Measurements from ENCODE around the gene C20orf96. TPM values are rescaled to one million over a fixed set of nuclear protein-coding genes. Genes with fewer than 3 reads are reported as not detected.

C20orf96 gene
- total RNA-seq, 2 experiments from 2014 or later: 5.9 to 6.0 TPM

DNA sequence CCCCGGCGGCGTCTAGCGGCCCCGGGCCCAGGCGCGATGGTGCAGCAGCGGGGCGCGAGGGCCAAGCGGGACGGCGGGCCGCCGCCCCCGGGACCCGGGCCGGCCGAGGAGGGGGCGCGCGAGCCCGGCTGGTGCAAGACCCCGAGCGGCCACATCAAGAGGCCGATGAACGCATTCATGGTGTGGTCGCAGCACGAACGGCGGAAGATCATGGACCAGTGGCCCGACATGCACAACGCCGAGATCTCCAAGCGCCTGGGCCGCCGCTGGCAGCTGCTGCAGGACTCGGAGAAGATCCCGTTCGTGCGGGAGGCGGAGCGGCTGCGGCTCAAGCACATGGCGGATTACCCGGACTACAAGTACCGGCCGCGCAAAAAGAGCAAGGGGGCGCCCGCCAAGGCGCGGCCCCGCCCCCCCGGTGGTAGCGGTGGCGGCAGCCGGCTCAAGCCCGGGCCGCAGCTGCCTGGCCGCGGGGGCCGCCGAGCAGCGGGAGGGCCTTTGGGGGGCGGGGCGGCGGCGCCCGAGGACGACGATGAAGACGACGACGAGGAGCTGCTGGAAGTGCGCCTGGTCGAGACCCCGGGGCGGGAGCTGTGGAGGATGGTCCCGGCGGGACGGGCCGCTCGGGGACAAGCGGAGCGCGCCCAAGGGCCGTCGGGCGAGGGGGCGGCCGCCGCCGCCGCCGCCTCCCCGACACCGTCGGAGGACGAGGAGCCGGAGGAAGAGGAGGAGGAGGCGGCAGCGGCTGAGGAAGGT lies 35.5 kb upstream of the C20orf96 start:
- no peaks in the 10 kb centered on the region for H3K9me3 Mint-ChIP-seq
- no peak overlapping the region for H3K27ac Mint-ChIP-seq
- peak overlapping the region; percentile 64 for H3K4me3 Mint-ChIP-seq
- DNase-seq: peak; percentile 47
- ChIA-PET POLR2A (interaction anchor here (0.9 to 7.2 kb wide), 5 partner anchors 19 to 136 kb away, joined by 3 to 95 read pairs (median 4); partner anchors contain the start of genes NRSN2, TBC1D20 and ZCCHC3), CTCF (interaction anchor here (1.0 kb wide), 1 partner anchor 107 kb away, joined by 3 read pairs; no protein-coding TSS in a partner anchor)
- H3K27me3 Mint-ChIP-seq: peaks cover 2% of the 10 kb centered on the region
- H3K36me3 Mint-ChIP-seq (ENCODE audit: low read depth): no peaks in the 10 kb centered on the region
- H3K4me1 Mint-ChIP-seq: peaks cover 34% of the 10 kb centered on the region

DNA sequence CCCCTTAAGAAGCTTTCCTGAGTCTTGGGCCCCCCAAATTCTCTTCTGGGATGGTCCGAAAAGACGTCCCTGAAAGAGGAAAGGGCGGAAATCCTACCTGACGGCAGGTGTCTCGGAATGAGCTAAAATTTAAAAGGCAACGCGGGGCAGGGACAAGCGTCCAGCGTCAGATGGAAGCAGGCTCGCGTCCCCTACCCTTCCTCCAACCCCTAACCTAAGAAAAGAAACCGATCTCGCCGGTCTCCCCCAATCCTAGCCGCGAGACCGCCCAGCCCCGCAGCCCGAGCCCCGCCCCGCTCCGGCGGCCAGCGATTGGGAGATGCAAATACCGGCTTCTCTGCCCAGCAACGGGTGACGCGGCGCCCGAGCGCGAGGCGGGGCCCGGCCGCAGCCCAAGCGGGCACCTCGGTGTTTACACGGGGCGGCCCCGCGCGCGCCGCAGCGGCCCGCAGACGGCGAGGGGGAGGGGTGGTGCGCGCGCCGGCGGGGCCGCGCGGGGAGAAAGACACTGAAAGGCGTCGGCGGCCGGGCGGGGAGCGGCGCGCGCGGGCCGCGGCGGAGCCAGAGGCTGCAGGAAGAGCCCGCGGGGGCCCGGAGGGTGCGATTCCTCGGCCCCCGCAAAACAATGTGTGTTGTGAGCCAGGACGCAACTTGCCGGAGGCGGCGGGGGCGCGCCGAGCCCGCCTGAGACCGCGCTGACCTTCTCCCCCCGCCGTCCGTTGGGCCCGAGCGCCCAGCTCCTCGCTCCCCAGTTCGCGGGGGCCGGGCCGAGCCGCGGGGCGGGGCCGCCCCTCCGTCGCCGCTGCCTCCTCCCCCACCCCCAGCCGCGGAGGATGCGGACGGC lies 34.7 kb upstream of the C20orf96 start, which contains the start of gene SOX12:
Gene SOX12 (plus strand): TSS at position 508 of the 844 bp plus-strand sequence. CDS start 373 bp downstream, outside the sequence.
- ChIA-PET CTCF (interaction anchor here (1.4 to 2.3 kb wide), 4 partner anchors 27 to 320 kb away, joined by 3 to 14 read pairs (median 4); no protein-coding TSS in a partner anchor), POLR2A (interaction anchor here (0.5 to 7.2 kb wide), 6 partner anchors 13 to 218 kb away, joined by 3 to 95 read pairs (median 4); partner anchors contain the start of genes CSNK2A1, NRSN2 and ZCCHC3)
- Mint-ChIP-seq H3K27me3 (peaks cover 2% of the 10 kb centered on the region), H3K4me1 (peaks cover 32% of the 10 kb centered on the region), H3K27ac (peak within 1 kb of the TSS; percentile 81), H3K36me3 (ENCODE audit: low read depth) (no peaks in the 10 kb centered on the region), H3K4me3 (peak within 1 kb of the TSS; percentile 87), H3K9me3 (no peaks in the 10 kb centered on the region)
- DNase-seq: peak; percentile 96

DNA sequence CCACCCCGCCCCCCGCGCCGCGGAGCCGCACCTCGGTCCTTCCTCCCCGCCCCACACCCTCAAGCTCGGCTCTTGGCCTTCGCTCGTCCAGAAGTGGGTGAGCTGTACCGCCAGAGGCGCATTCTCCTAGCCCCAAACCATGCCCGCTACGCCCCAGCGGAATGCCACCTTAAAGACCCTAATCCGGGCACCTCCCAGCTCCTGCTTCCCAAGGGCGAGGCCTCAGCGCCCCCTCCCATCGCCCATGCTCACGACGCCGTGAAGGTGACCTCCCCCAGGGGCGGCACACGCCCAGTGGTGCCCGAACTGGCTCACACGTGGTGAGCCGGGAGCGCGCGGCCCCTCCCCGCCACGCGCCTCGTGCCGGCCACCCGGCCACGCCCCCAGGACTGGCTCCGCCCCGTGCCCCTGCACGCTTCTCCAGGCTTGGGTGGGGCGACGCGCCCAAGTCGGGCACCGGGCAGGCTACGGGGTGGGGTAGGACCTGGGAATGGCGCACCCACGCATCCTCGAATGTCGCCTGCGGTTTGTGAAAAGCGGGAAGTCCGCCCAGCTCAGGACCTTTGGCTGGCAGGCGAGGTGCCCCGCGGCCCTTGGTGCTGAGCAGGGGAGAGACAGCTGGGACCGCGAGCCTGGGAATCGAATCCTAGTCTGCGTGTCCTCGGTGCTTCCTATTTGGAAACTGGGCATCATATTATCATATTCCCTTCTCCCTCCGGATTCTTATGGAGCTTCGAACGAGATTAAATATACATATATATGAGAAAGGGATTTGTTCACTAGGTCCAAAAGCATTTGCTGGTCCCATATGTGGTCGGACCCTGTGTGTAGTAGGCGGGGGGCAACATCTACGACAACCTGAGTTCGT lies 33.9 kb upstream of the C20orf96 start:
- H3K27me3 Mint-ChIP-seq: peaks cover 2% of the 10 kb centered on the region
- peak overlapping the region; percentile 87 for H3K4me3 Mint-ChIP-seq
- no peaks in the 10 kb centered on the region for H3K9me3 Mint-ChIP-seq
- no peaks in the 10 kb centered on the region for H3K36me3 Mint-ChIP-seq (ENCODE audit: low read depth)
- peak; percentile 88 for DNase-seq
- H3K4me1 Mint-ChIP-seq: peaks cover 27% of the 10 kb centered on the region
- peak overlapping the region; percentile 81 for H3K27ac Mint-ChIP-seq
- ChIA-PET CTCF (interaction anchor here (0.6 to 2.3 kb wide), 7 partner anchors 12 to 321 kb away, joined by 3 to 14 read pairs (median 4); partner anchors contain the start of gene TBC1D20), POLR2A (interaction anchor here (0.5 to 7.2 kb wide), 6 partner anchors 14 to 219 kb away, joined by 3 to 95 read pairs (median 4); partner anchors contain the start of genes CSNK2A1, NRSN2 and ZCCHC3)

DNA sequence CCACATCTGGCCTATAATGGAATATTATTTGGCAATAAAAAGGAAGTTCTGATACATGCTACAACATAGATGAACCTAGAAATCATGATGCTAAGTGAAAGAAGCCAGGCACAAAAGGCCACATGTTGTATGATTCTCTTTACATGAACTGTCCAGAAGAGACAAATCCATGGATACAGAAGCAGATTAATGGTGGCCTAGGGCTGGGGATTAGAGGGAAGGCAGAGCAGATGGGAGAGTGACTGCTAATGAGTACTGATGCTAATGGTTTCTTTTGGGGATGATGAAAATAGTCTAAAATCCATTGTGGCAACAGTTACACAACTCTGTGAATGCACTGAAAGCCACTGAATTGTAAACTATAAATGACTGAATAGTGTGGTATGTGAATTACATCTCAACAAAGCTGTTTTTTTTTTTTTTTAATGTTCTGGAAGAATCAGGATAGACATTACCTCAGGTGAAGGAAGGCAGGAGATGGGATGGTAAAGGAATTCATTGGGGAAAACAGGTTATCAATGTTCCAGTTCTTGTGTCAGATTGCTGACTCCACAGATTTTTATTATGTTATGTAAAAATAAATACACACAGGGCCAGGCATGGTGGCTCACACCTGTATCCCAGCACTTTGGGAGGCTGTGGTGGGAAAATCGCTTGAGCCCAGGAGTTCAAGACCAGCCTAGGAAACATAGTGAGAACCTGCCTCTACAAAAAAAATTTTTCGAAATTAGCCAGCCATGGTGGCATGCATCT lies 25.9 kb upstream of the C20orf96 start:
- POLR2A ChIA-PET: no interaction called here
- Mint-ChIP-seq H3K27ac (no peak overlapping the region), H3K9me3 (no peaks in the 10 kb centered on the region), H3K36me3 (ENCODE audit: low read depth) (no peaks in the 10 kb centered on the region), H3K27me3 (peaks cover 2% of the 10 kb centered on the region), H3K4me1 (peaks cover 2% of the 10 kb centered on the region), H3K4me3 (no peak overlapping the region)
- CTCF ChIA-PET: no interaction called here
- no peak for DNase-seq

DNA sequence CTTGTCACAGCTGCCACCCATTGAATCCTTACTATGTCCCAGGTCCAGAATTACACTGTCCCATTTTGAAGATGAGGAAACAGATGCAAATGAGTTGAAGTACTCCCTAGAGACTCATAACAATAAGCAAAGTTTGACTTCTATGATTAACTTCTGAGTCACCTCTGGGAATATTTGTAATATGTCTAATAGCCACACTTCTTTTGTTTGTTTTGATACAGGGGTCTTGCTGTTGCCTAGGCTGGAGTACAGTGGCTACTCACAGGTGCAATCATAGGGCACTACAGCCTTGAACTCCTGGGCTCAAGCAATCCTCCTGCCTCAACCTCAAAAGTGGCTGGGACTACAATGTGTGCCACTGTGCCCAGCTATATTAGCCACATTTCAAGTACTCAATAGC lies 23.4 kb upstream of the C20orf96 start:
- Mint-ChIP-seq H3K27ac (no peak overlapping the region), H3K4me3 (no peak overlapping the region), H3K9me3 (no peaks in the 10 kb centered on the region), H3K27me3 (peaks cover 2% of the 10 kb centered on the region), H3K4me1 (peaks cover 13% of the 10 kb centered on the region), H3K36me3 (ENCODE audit: low read depth) (no peaks in the 10 kb centered on the region)
- ChIA-PET CTCF (no interaction called here), POLR2A (no interaction called here)
- no peak for DNase-seq

DNA sequence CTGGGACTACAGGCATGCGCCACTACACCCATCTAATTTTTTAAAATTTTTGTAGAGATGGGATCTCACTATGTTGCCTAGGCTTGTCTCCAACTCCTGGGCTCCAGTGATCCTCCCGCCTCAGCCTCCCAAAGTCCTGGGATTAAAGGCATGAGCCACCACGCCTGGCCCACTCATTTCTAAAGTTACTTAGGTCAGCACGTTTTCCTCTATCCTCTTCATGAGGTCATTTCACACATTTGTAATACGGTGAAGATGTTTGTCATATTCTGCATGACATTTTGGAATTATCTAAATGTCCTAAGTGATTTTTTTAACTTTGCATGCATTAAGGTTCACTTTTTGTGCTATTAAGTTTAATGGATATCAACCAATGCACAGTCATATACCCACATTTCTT lies 22.9 kb upstream of the C20orf96 start:
- DNase-seq: no peak
- no peaks in the 10 kb centered on the region for H3K36me3 Mint-ChIP-seq (ENCODE audit: low read depth)
- ChIA-PET POLR2A (interaction anchor here (1.7 to 1.8 kb wide), 2 partner anchors 13 to 15 kb away, joined by 5 to 7 read pairs; no protein-coding TSS in a partner anchor), CTCF (no interaction called here)
- no peak overlapping the region for H3K4me3 Mint-ChIP-seq
- no peaks in the 10 kb centered on the region for H3K9me3 Mint-ChIP-seq
- peaks cover 13% of the 10 kb centered on the region for H3K4me1 Mint-ChIP-seq
- H3K27me3 Mint-ChIP-seq: peaks cover 2% of the 10 kb centered on the region
- no peak overlapping the region for H3K27ac Mint-ChIP-seq

DNA sequence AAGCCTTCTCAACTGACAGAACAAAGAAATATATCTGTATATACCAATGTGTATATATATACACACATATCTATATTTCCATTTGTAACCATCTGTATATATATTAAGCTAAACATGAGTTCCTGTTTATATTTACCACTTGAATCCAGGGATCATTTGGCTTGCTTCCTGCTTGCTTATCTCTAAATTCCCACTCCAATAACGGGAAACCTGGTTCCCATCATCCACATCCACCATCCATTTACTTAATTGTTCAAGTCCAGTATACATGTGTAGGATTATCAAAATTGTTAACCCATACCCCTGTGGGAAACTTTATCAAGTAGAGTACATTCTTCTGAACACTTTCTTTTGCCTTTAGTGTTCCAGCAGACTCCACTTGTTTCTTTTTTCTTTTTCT lies 22.3 kb upstream of the C20orf96 start:
- ChIA-PET POLR2A (interaction anchor here (1.4 to 1.8 kb wide), 3 partner anchors 9 to 14 kb away, joined by 5 to 7 read pairs (median 6); no protein-coding TSS in a partner anchor), CTCF (interaction anchor here (0.9 to 1.4 kb wide), 2 partner anchors 11 to 17 kb away, joined by 3 to 4 read pairs; no protein-coding TSS in a partner anchor)
- DNase-seq: no peak
- no peaks in the 10 kb centered on the region for H3K9me3 Mint-ChIP-seq
- no peak overlapping the region for H3K27ac Mint-ChIP-seq
- H3K4me1 Mint-ChIP-seq: peaks cover 13% of the 10 kb centered on the region
- no peaks in the 10 kb centered on the region for H3K36me3 Mint-ChIP-seq (ENCODE audit: low read depth)
- H3K4me3 Mint-ChIP-seq: no peak overlapping the region
- H3K27me3 Mint-ChIP-seq: peaks cover 2% of the 10 kb centered on the region

DNA sequence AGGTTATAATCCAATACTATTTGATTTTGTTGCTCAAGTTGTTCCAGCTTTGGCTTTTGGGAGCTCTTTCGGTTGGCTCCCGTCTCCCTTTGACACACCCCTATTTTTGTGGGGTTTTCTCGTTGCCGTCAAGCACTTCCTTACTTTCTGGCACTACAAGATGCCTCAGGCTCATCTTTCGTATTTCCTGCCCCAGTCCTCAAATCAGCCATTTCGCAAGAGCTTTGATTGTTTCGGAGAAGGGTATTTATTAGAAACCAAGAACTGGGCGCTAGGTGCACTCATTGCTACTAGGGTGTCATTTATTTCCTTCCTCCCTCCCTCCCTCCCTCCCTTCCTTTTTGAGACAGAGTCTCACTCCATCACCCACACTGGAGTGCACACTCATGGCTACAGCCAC lies 21.5 kb upstream of the C20orf96 start:
- Mint-ChIP-seq H3K9me3 (no peaks in the 10 kb centered on the region), H3K36me3 (ENCODE audit: low read depth) (no peaks in the 10 kb centered on the region), H3K27ac (no peak overlapping the region), H3K4me1 (peaks cover 13% of the 10 kb centered on the region), H3K4me3 (no peak overlapping the region), H3K27me3 (peaks cover 2% of the 10 kb centered on the region)
- CTCF ChIA-PET: interaction anchor here (0.9 to 1.4 kb wide), 2 partner anchors 12 to 18 kb away, joined by 3 to 4 read pairs; no protein-coding TSS in a partner anchor
- no peak for DNase-seq
- POLR2A ChIA-PET: interaction anchor here (0.8 to 1.8 kb wide), 5 partner anchors 10 to 14 kb away, joined by 3 to 7 read pairs (median 5); partner anchors contain the start of gene SOX12

DNA sequence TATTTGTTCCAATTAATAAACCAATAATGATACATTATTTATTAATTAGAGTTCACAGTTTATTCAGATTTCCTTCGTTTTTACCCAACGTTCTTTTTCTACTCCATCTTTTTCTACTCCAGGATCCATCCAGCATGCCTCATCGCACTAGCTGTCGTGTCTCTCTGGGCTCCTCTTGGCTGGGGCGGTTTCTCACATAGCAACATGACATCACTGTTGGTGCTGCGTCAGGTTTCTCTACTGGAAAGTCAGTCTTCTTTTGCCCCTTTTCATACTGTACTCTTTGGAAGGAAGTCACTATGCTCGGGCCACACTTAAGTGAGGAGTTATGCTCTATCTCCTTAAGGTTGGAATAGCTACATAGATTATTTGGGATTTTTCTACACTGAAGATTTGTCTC lies 21.1 kb upstream of the C20orf96 start:
- POLR2A ChIA-PET: interaction anchor here (0.8 to 1.8 kb wide), 5 partner anchors 9 to 14 kb away, joined by 3 to 7 read pairs (median 5); partner anchors contain the start of gene SOX12
- peaks cover 2% of the 10 kb centered on the region for H3K27me3 Mint-ChIP-seq
- H3K9me3 Mint-ChIP-seq: no peaks in the 10 kb centered on the region
- H3K4me1 Mint-ChIP-seq: peaks cover 13% of the 10 kb centered on the region
- no peak overlapping the region for H3K27ac Mint-ChIP-seq
- CTCF ChIA-PET: interaction anchor here (0.5 to 1.4 kb wide), 2 partner anchors 19 to 20 kb away, joined by 3 to 4 read pairs; no protein-coding TSS in a partner anchor
- H3K36me3 Mint-ChIP-seq (ENCODE audit: low read depth): no peaks in the 10 kb centered on the region
- DNase-seq: no peak
- H3K4me3 Mint-ChIP-seq: no peak overlapping the region

DNA sequence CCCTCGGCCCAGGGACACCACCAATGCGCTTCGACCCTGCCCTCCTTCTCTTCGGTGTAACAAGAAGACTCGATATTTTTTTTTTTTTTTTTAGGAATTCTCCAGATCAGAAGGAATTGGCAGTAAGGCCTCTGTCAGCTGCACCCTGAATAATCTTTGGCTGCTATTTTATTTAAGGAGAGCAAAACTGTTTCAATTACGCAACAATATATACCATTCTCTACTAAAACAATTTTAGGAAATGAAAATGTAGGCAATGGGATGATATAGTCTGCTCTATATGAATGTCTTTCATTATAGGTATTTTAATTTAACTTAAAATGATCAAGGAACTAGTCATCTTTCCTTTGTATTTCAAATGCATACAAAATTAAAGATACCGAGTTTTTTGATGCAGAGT lies 20.1 kb upstream of the C20orf96 start:
- H3K27me3 Mint-ChIP-seq: peaks cover 2% of the 10 kb centered on the region
- no peak for DNase-seq
- no peak overlapping the region for H3K27ac Mint-ChIP-seq
- no peaks in the 10 kb centered on the region for H3K9me3 Mint-ChIP-seq
- no peak overlapping the region for H3K4me3 Mint-ChIP-seq
- CTCF ChIA-PET: interaction anchor here (1.3 kb wide), 1 partner anchor 9 kb away, joined by 3 read pairs; no protein-coding TSS in a partner anchor
- no peaks in the 10 kb centered on the region for H3K36me3 Mint-ChIP-seq (ENCODE audit: low read depth)
- POLR2A ChIA-PET: interaction anchor here (0.8 to 1.8 kb wide), 3 partner anchors 11 to 14 kb away, joined by 3 to 7 read pairs (median 5); no protein-coding TSS in a partner anchor
- peaks cover 13% of the 10 kb centered on the region for H3K4me1 Mint-ChIP-seq
